K562 (cell line): ENCODE results near the gene LANCL1.

Experiments used
- SP1 ChIP-seq: sonication (generic); formaldehyde crosslinking; IDR thresholded peaks from 2 replicates; pipeline ENCODE4 v1.8.1; 2022; ENCODE audit warnings: mild to moderate bottlenecking, missing genetic modification reagents
- TCF7L2 ChIP-seq: fragments of 150-350 bp; IDR thresholded peaks from 2 replicates; pipeline ENCODE4 v1.6.1; 2016; ENCODE audit warnings: low read depth, mild to moderate bottlenecking, low read length, moderate library complexity

DNA sequence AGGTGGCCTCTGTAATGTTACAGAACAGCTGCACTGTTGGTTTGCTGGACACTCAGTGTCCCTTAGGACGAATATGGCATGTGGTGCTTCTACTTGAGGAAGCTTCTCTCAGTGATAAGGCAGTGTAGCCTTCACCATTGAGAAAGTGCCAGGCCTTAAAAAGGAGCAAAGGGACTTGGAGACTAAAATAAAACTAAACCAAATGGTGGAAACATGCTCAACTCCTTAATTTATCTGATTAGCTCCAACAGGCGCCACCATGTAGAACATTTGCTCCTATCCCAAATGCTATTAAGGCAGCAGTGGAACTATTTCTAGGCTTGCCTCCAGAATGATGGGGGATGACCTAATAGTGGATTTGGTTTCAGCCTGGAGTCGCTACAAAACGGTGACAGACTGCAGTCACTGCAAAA, 84.1 kb downstream of the LANCL1 start:
- no peak for TF ChIP-seq SP1
- no peak for TF ChIP-seq TCF7L2
